ENCODE results near the gene SRPX. TPM values are rescaled to one million over a fixed set of nuclear protein-coding genes. Genes with fewer than 3 reads are reported as not detected.

The SRPX gene
- total RNA-seq, 1 donor from 2014 or later = 4.8 TPM

DNA sequence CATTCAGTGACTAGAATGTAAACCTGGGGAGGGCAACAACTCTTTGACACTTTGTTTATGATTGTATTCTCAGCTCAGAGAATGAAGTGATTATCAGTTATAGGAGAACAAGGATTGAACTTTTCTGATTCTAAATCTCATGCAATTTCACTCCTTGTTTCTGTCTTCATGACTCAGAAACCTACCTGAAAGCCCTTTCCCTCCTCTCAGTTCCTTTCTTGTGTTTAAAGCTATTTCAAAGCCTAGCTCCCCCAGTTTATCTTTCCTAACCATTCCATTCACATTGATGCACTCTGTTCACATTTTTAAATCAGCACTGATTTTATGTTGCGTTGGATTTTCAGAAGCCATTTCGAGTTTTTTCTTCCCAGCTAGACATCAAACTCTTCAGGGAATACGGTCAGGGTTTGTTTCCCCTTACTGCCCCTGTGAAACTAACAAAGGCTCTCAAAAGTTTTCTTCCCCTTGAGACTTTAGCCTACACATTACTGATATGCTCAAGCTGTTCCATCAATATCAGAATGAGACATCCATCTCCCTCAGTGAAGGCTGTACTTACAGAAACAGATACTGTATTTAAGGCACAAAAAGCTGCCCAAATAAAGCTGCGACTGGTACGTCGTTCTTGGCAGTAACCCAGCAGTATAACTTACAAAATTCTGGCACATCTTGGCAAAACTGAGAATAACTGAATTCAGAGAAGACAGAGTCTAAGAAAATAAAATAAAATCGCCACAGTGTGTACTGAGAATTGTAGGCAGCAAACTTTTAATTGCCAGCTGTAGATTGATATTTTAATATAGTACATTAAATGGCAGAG lies 31.0 kb downstream of the SRPX start:
- no peaks in the 10 kb centered on the region for H3K9me3 Mint-ChIP-seq
- TF ChIP-seq, protein P1, sequence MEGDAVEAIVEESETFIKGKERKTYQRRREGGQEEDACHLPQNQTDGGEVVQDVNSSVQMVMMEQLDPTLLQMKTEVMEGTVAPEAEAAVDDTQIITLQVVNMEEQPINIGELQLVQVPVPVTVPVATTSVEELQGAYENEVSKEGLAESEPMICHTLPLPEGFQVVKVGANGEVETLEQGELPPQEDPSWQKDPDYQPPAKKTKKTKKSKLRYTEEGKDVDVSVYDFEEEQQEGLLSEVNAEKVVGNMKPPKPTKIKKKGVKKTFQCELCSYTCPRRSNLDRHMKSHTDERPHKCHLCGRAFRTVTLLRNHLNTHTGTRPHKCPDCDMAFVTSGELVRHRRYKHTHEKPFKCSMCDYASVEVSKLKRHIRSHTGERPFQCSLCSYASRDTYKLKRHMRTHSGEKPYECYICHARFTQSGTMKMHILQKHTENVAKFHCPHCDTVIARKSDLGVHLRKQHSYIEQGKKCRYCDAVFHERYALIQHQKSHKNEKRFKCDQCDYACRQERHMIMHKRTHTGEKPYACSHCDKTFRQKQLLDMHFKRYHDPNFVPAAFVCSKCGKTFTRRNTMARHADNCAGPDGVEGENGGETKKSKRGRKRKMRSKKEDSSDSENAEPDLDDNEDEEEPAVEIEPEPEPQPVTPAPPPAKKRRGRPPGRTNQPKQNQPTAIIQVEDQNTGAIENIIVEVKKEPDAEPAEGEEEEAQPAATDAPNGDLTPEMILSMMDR (IDR thresholded peaks at IDR 0.05) = no peak
- no peak for TF ChIP-seq EZH2 (IDR thresholded peaks at IDR 0.05)
- no peak for TF ChIP-seq EZH2phosphoT487 (IDR thresholded peaks at IDR 0.05)

DNA sequence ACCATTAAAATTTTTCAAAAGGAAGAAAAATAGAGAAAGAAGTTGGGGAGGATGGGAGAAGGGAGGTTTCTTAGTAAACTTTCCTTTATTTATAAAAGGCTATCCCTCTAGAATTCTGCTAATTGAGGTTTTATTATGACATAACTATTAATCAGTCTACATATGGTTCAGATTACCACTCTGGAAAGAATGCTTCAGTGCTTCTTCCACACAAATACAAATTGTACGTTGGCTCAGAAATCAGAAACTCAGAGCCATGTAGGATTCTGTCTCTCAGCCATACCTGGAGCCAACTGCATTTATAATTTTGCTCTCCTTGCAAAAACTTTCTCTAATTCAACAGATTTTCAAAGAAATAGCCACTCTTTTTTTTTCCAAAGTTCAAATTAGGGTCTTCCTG lies 37.1 kb downstream of the SRPX start:
- Mint-ChIP-seq H3K9me3 (no peaks in the 10 kb centered on the region), H3K27ac (no peak overlapping the region), H3K4me3 (no peak overlapping the region), H3K36me3 (no peaks in the 10 kb centered on the region), H3K4me1 (no peaks in the 10 kb centered on the region), H3K27me3 (ENCODE audit: insufficient read depth, low read depth) (no peaks in the 10 kb centered on the region)
- Histone ChIP-seq H2AFZ (replicated peaks) (no peak overlapping the region), H3K4me2 (no peak overlapping the region), H3K27ac (no peak overlapping the region), H3K36me3 (no peaks in the 10 kb centered on the region), H3K4me1 (no peaks in the 10 kb centered on the region), H3K9ac (no peak overlapping the region), H3K79me2 (ENCODE audit: low read depth) (no peaks in the 10 kb centered on the region), H3F3A (ENCODE audit: low read depth) (no peaks in the 10 kb centered on the region), H3K9me3 (ENCODE audit: low read depth) (no peaks in the 10 kb centered on the region), H3K27me3 (no peaks in the 10 kb centered on the region), H3K4me3 (no peak overlapping the region), H4K20me1 (ENCODE audit: low read depth) (no peaks in the 10 kb centered on the region)
- TF ChIP-seq, protein P1 (IDR thresholded peaks at IDR 0.05) = no peak
- no peak for TF ChIP-seq EZH2phosphoT487 (IDR thresholded peaks at IDR 0.05)
- no peak for TF ChIP-seq EZH2 (IDR thresholded peaks at IDR 0.05)
- no peak for DNase-seq (ENCODE audit: low spot score)

More for the DNA sequence above, 31.0 kb downstream of the SRPX start:
- H3K4me2 ChIP-seq = no peak overlapping the region
- Mint-ChIP-seq H3K36me3 (no peaks in the 10 kb centered on the region), H3K4me3 (no peak overlapping the region), H3K27me3 (ENCODE audit: insufficient read depth, low read depth) (peaks cover 2% of the 10 kb centered on the region), H3K4me1 (no peaks in the 10 kb centered on the region), H3K27ac (no peak overlapping the region)
- H3K9ac ChIP-seq = no peak overlapping the region
- no peak for DNase-seq (ENCODE audit: low spot score)
- no peak overlapping the region for H2AFZ ChIP-seq (replicated peaks)
- no peak overlapping the region for H3K4me3 ChIP-seq
- H3K27ac ChIP-seq = no peak overlapping the region
- H4K20me1 ChIP-seq (ENCODE audit: low read depth) = no peaks in the 10 kb centered on the region
- H3K36me3 ChIP-seq = no peaks in the 10 kb centered on the region
- no peaks in the 10 kb centered on the region for H3F3A ChIP-seq (ENCODE audit: low read depth)
- no peaks in the 10 kb centered on the region for H3K4me1 ChIP-seq
- no peaks in the 10 kb centered on the region for H3K79me2 ChIP-seq (ENCODE audit: low read depth)
- no peaks in the 10 kb centered on the region for H3K27me3 ChIP-seq
- H3K9me3 ChIP-seq (ENCODE audit: low read depth) = no peaks in the 10 kb centered on the region

DNA sequence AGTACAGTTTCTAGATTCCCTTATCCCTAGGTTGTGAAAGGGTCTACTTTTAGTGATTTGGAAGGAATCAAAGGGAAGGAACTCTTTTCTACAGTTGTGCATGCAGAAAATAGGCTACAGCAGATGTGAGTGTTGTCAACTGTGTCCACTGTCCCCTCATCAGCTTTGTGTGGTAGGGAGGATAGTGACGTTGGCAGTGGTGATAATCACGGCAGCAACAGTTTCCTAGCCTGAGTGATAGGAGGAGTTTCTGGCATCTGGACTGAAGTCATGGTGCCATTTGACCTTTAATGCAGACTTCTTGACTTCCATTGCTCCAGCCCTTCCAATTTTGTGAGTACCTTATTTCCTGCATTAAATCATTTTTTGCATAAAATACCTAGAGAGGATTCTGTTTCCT lies 39.3 kb downstream of the SRPX start:
- H3K27me3 Mint-ChIP-seq (ENCODE audit: insufficient read depth, low read depth) = no peaks in the 10 kb centered on the region
- no peak overlapping the region for H3K27ac Mint-ChIP-seq
- Histone ChIP-seq H3K79me2 (ENCODE audit: low read depth) (no peaks in the 10 kb centered on the region), H3K36me3 (no peaks in the 10 kb centered on the region), H2AFZ (replicated peaks) (no peak overlapping the region), H3K4me1 (no peaks in the 10 kb centered on the region), H3K27me3 (no peaks in the 10 kb centered on the region), H3K27ac (no peak overlapping the region), H3K9ac (no peak overlapping the region), H4K20me1 (ENCODE audit: low read depth) (no peaks in the 10 kb centered on the region), H3K4me3 (no peak overlapping the region), H3K9me3 (ENCODE audit: low read depth) (peaks cover 2% of the 10 kb centered on the region), H3K4me2 (no peak overlapping the region), H3F3A (ENCODE audit: low read depth) (no peaks in the 10 kb centered on the region)
- no peaks in the 10 kb centered on the region for H3K4me1 Mint-ChIP-seq
- no peak for DNase-seq (ENCODE audit: low spot score)
- H3K9me3 Mint-ChIP-seq = no peaks in the 10 kb centered on the region
- TF ChIP-seq, protein P1 (IDR thresholded peaks at IDR 0.05) = no peak
- TF ChIP-seq EZH2phosphoT487 (IDR thresholded peaks at IDR 0.05) = no peak
- no peak for TF ChIP-seq EZH2 (IDR thresholded peaks at IDR 0.05)
- no peak overlapping the region for H3K4me3 Mint-ChIP-seq
- H3K36me3 Mint-ChIP-seq = no peaks in the 10 kb centered on the region
